HG03442 (cell line): ENCODE measurements around the gene MARCHF6.
"Not testable (repeated sequence)": the region's sequence is repeated elsewhere in the genome, so short reads cannot be mapped to it uniquely, and the experiment has no call there.

ENCODE experiments used
- ATAC-seq: cut with Tn5 transposase; IDR thresholded peaks from one replicate; pipeline ENCODE4 v1.9.1; 2021; ENCODE audit warnings: mild to moderate bottlenecking, moderate library complexity; ENCODE audit not compliant: unreplicated experiment

MARCHF6 gene

GRCh38 chr5:10374046-10375022 is 20.8 kb downstream of the MARCHF6 start:
- ATAC-seq: no peak

- not testable (repeated sequence) for ATAC-seq
Measured at GRCh38 chr5:10375146-10375545, 21.7 kb downstream of the MARCHF6 start.

GRCh38 chr5:10376544-10376943 is 23.0 kb downstream of the MARCHF6 start:
- no peak for ATAC-seq

- no peak for ATAC-seq
Measured at GRCh38 chr5:10377081-10377480, 23.6 kb downstream of the MARCHF6 start.

GRCh38 chr5:10381803-10382202 is 28.3 kb downstream of the MARCHF6 start:
- ATAC-seq: no peak

GRCh38 chr5:10384483-10384882 is 31.0 kb downstream of the MARCHF6 start:
- no peak for ATAC-seq

- ATAC-seq: no peak
Measured at GRCh38 chr5:10387690-10388089, 34.2 kb downstream of the MARCHF6 start.

- ATAC-seq: no peak
Measured at GRCh38 chr5:10391130-10391529, 37.6 kb downstream of the MARCHF6 start.

GRCh38 chr5:10392567-10393328 is 39.3 kb downstream of the MARCHF6 start:
- not testable (repeated sequence) for ATAC-seq

GRCh38 chr5:10393491-10393890 is 40.0 kb downstream of the MARCHF6 start:
- no peak for ATAC-seq

- ATAC-seq: no peak
Measured at GRCh38 chr5:10396552-10396951, 43.1 kb downstream of the MARCHF6 start.

- no peak for ATAC-seq
Measured at GRCh38 chr5:10399839-10400238, 46.3 kb downstream of the MARCHF6 start.

- ATAC-seq: no peak
Measured at GRCh38 chr5:10400411-10400810, 46.9 kb downstream of the MARCHF6 start.

- ATAC-seq: no peak
Measured at GRCh38 chr5:10400831-10401230, 47.3 kb downstream of the MARCHF6 start.

GRCh38 chr5:10401498-10401897 is 48.0 kb downstream of the MARCHF6 start:
- ATAC-seq: peak; percentile 85
